HG02759 (cell line): ENCODE measurements around the gene THOC5.
"Not testable (repeated sequence)": the region's sequence is repeated elsewhere in the genome, so short reads cannot be mapped to it uniquely, and the experiment has no call there.

Source experiments
- ATAC-seq: cut with Tn5 transposase; IDR thresholded peaks from one replicate; pipeline ENCODE4 v1.9.1; 2021; ENCODE audit warnings: mild to moderate bottlenecking, moderate library complexity; ENCODE audit not compliant: unreplicated experiment

Gene THOC5

DNA sequence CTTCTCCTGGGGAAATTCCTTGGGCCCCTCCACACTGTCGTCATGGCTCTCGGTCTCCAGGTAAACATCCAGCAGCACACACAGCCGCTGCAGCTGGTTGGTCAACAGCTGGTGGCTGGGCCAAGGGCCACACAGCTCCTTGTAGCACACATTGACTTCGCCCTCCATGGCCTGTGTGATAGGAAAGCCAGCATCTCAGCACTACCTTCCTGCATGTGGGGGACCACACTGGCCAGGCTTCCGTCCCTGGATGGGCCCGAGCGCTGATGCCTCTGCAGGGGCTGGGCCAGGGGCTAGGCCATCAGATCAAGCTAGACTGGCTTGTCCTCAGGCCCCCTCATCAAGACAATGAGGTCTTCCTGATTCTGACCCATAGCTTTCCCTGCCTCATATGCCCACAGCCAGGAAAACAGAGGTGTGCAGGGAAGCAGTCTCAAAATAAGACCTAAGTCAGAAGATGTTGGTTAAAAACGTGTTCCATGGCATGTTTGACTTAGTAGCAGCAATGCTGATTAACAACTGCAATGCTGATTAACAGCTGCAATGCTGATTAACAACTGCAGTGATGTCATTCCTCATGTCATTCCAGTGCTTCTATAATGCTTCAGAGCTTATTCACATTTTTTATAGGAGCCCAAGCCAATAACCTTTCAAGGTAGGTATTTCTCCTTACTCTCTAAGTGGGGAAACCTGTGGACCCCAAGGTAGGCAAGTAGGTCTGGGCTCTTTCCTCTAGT is 42.3 kb downstream of the THOC5 start:
- no peak for ATAC-seq

DNA sequence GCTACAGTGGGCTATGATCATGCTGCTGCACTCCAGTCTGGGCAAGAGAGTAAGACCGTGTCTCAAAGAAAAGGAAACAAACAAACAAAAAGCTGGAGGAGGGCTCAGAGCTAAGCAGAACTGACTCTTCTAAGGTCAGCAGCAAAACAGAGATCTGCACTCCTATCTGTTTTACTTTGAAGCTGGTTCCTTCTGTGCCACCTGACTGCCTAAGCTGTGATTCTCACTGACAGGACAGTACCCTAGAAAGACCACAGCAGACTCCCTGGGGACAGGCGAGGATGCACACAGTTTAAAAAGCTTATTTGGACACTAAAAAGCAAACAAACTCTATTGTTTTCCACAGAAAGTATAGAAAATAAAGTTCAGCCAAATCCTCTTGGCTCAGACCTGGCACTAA is 43.0 kb downstream of the THOC5 start:
- ATAC-seq = no peak

DNA sequence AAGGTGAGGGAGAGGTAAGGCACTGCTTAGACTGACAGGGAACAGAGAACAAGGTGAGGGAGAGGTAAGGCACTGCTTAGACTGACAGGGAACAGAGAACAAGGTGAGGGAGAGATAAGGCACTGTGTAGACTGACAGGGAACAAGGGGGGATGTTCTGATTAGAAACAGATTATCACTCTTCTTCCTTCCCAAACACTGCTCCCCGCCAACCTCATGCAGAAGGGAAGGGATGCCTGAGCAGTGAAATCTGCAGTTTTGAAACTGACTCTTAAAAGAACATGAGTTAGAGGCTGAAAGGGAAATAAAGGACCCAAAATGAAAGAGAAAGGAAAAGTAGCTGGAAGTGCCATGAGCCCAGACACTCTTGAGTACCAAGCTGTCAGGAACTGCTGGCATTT is 43.7 kb downstream of the THOC5 start:
- no peak for ATAC-seq

DNA sequence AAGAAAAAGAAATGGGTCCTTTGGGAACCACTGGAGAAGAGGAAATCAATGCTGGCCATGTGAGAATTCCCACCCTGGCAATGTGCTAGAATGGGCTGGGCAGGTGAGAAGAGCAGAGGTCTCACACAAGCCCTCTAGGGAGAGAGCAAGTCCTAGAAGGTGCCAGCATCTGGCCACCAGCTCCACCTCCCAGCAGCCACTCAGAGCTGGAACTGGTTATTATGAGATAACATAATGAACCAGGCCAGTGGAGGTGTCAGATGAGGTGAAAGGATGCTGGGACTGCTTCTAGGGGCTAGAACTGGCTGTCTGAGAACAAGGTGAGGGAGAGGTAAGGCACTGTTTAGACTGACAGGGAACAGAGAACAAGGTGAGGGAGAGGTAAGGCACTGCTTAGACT is 44.3 kb downstream of the THOC5 start:
- no peak for ATAC-seq

DNA sequence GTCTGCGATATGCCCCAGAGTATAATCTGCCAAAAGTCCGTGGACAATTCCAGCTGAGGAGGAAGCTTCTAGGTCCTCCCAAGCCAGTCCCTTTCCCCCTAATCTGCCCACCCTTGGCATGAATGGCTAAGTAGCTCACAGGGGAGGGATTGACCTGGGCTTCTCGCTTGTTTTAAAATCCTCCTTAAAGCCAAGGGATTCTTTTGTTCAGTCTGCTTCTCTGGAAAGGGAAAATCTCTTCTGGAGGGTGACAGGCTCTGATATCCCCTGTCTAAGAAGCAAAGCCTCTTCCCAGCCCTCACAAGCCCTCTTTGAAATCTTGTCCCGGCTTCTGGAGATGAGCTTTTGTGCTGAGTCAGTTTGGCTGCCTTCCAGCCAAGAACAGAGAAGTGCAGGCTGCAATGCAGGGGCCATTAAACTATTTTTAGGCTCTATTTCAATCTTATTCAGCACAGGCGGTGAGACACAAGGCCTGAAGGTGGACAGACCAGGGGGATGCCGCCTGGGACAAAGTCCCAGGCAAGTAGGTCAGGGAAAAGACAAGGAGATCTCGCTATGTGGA is 49.7 kb downstream of the THOC5 start:
- no peak for ATAC-seq

DNA sequence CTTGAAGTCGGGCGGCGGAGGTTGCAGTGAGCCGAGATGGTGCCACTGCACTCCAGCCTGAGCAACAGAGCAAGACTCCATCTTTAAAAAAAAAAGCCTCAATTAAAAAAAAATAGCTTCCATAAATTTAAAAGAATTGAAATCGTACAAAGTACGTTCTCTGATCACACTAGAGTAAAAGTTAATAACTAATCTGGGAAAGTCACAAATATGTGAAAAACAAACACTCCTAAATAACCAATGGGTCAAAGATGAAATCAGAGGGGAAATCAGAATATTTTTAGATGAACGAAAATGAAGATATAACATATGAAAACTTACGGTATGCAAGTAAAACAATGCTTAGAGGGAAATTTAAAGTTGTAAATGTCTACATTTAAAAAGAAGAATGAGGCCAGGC is 53.7 kb downstream of the THOC5 start:
- ATAC-seq = no peak

DNA sequence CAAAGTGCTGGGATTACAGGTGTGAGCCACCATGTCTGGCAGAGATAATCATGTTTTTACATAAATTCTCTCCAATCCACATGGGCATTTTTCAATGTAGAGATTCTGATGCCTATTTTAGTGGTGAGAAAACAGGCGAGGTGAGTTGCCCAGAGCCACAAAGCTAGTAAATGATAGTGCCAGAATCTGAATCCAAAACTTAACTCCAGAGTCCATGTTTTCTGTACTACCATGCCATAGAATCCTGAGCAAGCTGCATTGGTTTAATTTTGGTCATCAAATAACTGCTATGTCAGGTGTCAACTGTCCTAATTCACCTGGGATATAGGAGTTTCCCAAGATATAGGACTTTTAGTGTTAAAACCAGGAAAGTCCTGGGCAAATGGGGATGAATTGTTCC is 59.9 kb downstream of the THOC5 start:
- ATAC-seq = no peak

DNA sequence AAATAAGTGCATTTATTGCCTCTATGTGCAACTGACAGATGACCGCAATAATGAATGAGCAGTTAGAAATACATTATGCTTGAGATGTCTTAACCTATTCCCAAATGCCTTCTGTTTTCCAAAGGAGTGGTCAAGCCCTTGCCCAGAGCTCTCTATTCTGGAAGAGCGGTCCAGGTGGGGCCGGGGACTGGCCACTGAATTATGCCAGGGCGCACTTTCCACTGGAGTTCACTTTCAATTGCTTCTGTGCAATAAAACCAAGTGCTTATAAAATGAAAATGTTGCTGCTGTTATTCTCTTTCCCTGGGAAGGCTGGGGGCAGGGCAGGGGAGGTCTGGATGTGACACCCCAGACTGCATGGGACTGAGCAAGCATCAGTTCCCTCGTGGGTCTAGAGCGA is 62.5 kb downstream of the THOC5 start:
- no peak for ATAC-seq

DNA sequence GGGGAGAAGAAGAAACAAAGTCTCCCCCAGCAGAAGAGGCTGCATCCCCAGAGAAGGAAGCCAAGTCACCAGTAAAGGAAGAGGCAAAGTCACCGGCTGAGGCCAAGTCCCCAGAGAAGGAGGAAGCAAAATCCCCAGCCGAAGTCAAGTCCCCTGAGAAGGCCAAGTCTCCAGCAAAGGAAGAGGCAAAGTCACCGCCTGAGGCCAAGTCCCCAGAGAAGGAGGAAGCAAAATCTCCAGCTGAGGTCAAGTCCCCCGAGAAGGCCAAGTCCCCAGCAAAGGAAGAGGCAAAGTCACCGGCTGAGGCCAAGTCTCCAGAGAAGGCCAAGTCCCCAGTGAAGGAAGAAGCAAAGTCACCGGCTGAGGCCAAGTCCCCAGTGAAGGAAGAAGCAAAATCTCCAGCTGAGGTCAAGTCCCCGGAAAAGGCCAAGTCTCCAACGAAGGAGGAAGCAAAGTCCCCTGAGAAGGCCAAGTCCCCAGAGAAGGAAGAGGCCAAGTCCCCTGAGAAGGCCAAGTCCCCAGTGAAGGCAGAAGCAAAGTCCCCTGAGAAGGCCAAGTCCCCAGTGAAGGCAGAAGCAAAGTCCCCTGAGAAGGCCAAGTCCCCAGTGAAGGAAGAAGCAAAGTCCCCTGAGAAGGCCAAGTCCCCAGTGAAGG is 64.3 kb downstream of the THOC5 start:
- ATAC-seq = not testable (repeated sequence)

DNA sequence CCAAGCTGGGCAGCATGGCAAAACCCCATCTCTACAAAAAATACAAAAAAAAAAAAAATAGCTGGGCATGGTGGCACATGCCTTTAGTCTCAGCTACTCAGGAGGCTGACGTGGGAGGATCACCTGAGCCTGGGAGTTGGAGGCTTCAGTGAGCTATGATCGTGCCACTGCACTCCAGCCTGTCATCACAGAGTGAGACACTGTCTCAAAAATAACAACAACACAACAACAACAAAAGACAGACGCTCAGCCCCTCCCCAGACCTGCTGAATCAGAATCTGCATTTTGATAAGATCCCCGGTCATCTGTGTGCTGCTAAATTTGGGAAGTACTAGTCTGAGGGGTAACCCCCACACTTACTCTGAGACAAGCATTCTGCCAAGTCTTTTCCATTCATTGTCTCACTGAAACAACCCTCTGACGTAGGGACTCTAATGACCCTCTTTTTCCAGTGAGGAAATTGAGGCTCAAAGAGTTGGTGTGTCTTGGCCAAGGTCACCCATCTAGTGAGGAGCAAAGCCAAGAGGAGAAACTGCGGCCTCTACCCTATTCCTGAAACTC is 66.1 kb downstream of the THOC5 start:
- no peak for ATAC-seq

DNA sequence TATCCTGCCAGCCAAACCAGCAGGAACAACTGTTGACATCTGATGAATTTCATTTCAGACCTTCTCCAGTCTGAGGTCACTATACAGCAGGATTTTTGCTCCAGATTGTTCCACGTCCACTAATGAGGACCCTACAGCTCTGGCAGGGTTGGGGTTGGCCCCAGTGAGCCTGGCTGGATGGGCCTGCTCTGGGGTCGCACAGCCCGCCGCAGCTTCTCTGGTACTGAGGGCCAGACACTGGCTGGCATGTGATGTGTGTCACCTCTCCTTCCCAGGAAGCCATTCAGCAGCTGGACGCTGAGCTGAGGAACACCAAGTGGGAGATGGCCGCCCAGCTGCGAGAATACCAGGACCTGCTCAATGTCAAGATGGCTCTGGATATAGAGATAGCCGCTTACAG is 68.1 kb downstream of the THOC5 start:
- ATAC-seq = no peak

DNA sequence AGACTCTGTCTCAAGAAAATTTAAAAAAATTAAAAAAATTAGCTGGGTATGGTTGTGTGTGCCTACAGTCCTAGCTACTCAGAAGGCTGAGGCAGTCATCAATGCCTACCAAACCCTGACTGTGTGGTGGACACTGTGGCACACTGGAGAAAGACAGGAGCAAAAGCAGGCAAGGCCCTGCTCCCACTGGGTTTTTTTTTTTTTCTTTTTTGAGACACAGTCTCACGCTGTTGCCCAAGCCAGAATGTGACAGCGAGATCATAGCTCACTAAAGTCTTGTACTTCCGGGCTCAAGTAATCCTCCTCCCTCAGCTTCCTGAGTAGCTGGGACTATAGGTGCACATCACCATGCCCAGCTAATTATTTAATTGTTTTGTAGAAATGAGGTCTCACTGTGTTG is 68.9 kb downstream of the THOC5 start:
- ATAC-seq = no peak

DNA sequence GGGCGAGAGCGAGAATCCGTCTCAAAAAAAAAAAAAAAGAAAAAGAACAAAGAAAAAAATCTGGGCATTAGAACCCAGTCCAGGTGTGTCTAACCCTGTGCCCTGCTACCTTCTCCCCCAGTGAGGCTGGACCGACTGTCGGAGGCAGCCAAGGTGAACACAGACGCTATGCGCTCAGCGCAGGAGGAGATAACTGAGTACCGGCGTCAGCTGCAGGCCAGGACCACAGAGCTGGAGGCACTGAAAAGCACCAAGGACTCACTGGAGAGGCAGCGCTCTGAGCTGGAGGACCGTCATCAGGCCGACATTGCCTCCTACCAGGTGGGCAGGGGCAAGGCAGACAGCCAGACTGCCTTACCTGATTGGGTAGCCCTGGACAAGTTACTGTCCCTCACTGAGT is 70.3 kb downstream of the THOC5 start:
- no peak for ATAC-seq

DNA sequence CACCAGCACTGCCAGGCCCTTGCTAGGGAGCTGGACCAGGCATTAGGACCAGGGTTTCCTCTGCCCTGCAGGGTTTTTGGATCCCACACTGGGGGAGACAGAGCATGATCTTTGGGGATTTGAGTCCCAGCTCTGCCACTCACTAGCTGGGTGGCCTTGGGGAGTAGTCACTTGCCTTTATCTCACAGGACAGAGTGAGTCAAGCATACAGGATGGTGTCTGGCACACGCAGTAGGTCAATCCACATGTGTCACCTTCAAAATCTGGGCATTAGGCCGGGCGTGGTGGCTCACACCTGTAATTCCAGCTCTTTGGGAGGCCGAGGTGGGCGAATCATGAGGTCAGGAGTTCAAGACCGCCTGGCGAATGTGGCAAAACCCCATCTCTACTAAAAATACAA is 70.8 kb downstream of the THOC5 start:
- ATAC-seq = no peak

DNA sequence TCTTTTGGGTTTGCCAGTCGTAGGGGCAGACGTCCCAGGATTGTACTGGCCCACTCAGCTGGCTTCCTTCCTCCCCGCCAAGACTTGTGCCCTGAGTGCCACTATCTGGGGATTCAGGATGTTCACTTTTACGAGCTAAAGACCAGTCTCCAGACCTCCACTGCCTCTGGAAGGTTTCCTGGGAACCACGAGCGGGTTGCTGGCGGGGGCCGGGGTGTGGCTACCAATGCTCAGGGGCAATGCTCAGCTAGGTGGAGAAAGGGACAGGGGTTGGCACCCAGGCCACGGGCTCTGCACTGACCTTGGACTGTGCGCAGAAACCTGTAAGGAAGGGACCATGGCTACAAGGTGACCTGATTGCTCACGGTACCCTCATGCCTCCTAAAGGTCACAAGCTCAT is 71.3 kb downstream of the THOC5 start:
- no peak for ATAC-seq

DNA sequence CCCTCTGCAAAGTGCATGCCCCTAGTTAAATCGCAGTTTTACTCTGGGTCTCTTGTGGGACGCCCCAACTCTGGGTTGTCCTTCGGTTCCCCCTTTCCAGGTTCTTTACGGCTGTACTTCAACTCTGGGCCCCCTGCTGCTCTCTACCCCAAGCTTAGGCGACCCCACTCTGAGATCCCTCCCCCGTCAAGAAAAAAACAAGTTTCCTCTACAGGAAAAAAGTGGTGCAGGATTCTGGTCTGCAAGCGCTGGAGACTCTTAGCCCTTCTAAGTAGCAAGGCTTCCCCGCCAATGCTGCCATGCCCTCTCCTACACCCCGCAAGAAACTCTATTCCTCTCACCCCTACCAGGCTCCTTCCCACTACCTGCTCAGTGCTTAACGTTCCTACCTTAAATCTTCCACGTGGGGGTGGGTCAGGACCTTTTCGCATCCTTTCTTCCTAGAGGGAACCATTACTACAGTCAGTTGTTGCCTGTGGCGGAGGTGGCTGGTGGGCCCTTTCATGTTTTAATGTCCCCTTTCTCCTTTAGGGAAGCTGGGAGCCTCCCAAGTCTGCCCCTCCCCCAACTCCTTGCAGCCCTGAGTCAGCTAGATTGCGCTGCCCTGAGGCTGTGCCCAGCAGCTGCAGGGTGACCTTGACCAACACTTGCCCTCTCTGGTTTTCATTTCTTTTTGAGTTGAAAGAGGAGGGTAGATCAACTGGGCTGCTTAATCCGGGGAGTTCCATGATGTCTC is 72.1 kb downstream of the THOC5 start:
- no peak for ATAC-seq

DNA sequence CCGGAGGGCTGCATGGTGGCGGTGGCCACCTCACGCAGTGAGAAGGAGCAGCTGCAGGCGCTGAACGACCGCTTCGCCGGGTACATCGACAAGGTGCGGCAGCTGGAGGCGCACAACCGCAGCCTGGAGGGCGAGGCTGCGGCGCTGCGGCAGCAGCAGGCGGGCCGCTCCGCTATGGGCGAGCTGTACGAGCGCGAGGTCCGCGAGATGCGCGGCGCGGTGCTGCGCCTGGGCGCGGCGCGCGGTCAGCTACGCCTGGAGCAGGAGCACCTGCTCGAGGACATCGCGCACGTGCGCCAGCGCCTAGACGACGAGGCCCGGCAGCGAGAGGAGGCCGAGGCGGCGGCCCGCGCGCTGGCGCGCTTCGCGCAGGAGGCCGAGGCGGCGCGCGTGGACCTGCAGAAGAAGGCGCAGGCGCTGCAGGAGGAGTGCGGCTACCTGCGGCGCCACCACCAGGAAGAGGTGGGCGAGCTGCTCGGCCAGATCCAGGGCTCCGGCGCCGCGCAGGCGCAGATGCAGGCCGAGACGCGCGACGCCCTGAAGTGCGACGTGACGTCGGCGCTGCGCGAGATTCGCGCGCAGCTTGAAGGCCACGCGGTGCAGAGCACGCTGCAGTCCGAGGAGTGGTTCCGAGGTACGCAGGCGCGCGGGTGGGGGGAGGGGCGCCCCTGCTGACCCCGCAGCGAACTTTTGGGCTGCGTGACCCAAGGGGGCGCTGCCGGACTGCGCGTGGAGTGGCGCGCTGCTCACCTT is 72.9 kb downstream of the THOC5 start:
- no peak for ATAC-seq

DNA sequence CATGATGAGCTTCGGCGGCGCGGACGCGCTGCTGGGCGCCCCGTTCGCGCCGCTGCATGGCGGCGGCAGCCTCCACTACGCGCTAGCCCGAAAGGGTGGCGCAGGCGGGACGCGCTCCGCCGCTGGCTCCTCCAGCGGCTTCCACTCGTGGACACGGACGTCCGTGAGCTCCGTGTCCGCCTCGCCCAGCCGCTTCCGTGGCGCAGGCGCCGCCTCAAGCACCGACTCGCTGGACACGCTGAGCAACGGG is 73.4 kb downstream of the THOC5 start:
- no peak for ATAC-seq

DNA sequence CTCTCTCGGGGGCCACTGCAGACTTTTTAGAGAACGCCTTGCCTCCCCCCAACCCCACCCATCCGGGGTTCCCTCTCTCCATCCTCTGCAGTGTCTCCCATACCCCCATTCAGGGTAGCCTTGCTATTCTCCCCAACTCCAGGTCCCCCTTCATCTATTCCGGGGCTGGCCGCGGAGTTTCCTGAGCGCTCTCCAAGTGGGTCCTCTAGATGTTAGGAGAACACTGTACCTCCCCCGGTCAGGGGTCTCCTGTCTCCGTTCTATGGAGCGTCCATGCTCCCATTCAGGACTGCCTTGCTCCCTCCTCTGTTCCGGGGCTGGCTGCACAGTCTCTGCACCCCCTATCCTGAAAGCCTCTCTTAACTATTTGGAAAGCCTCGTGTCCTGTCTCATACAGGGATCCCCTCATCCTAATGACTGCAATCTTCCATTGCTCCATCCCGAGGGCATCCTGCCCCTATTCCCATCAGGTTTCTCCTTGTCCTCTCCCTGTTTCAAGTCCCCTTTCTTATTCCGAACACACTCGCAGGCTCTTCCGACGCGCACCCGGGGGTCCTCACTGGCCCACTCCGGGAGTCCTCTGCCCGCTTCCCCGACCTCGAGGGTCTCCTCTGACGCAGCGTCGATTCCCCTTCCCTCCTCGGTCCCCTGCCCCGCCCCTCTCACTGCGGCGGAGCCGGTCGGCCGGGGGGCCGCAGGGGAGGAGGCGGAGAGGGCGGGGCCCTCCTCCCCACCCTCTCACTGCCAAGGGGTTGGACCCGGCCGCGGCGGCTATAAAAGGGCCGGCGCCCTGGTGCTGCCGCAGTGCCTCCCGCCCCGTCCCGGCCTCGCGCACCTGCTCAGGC is 73.9 kb downstream of the THOC5 start, which contains the start of gene NEFH:
Gene NEFH, plus strand, starts transcription at position 802 of the 845 bp plus-strand sequence. CDS start 45 bp downstream, outside the sequence.
- ATAC-seq = no peak
